ENCODE measurements around the gene TOR3A. TPM values are rescaled to one million over a fixed set of nuclear protein-coding genes. Genes with fewer than 3 reads are reported as not detected.
"Not testable (repeated sequence)": the region's sequence is repeated elsewhere in the genome, so short reads cannot be mapped to it uniquely, and the experiment has no call there.

Gene TOR3A
- total RNA-seq (20.5 TPM), polyA plus RNA-seq (37.5 TPM)

- Histone ChIP-seq H3K36me3 (ENCODE audit: insufficient read depth) (no peaks in the 10 kb centered on the region), H3K4me1 (ENCODE audit: insufficient read depth) (peaks cover 3% of the 10 kb centered on the region), H3K27ac (ENCODE audit: low read depth) (peak within 1 kb of the TSS; percentile 65), H3K4me3 (ENCODE audit: low read depth, low read length) (peak within 1 kb of the TSS; percentile 76)
- WGBS = under 1% methylated on average over 51 of the region's 51 CpGs
- DNase-seq (ENCODE audit: extremely low spot score) = peak; percentile 46
Measured at GRCh38 chr1:179081687-179082332, at the start of gene TOR3A. TSS of gene TOR3A (plus strand) at chr1:179082070. CDS start at chr1:179082129, 59 bp downstream.

GRCh38 chr1:179034720-179035119 lies 47.1 kb upstream of the TOR3A start:
- no peak for DNase-seq (ENCODE audit: extremely low spot score)
- H3K36me3 ChIP-seq (ENCODE audit: insufficient read depth) = no peaks in the 10 kb centered on the region
- 95% methylated on average over 1 of the region's 1 CpG for WGBS
- H3K4me1 ChIP-seq (ENCODE audit: insufficient read depth) = peaks cover 3% of the 10 kb centered on the region
- H3K27ac ChIP-seq (ENCODE audit: low read depth) = no peak overlapping the region
- no peak overlapping the region for H3K4me3 ChIP-seq (ENCODE audit: low read depth, low read length)

- WGBS = 78% methylated on average over 2 of the region's 2 CpGs
- Histone ChIP-seq H3K36me3 (ENCODE audit: insufficient read depth) (no peaks in the 10 kb centered on the region), H3K4me1 (ENCODE audit: insufficient read depth) (peaks cover 3% of the 10 kb centered on the region), H3K4me3 (ENCODE audit: low read depth, low read length) (no peak overlapping the region), H3K27ac (ENCODE audit: low read depth) (no peak overlapping the region)
- no peak for DNase-seq (ENCODE audit: extremely low spot score)
Measured at GRCh38 chr1:179036844-179037465, 44.9 kb upstream of the TOR3A start.

GRCh38 chr1:179038528-179039281 lies 43.2 kb upstream of the TOR3A start:
- Histone ChIP-seq H3K4me3 (ENCODE audit: low read depth, low read length) (no peak overlapping the region), H3K27ac (ENCODE audit: low read depth) (no peak overlapping the region), H3K4me1 (ENCODE audit: insufficient read depth) (peaks cover 3% of the 10 kb centered on the region), H3K36me3 (ENCODE audit: insufficient read depth) (peaks cover under 1% of the 10 kb centered on the region)
- DNase-seq (ENCODE audit: extremely low spot score) = no peak
- 23% methylated on average over 1 of the region's 1 CpG for WGBS

GRCh38 chr1:179039502-179040174 lies 42.2 kb upstream of the TOR3A start:
- WGBS = 90% methylated on average over 6 of the region's 9 CpGs
- DNase-seq (ENCODE audit: extremely low spot score); H3K36me3 ChIP-seq (ENCODE audit: insufficient read depth); H3K4me3 ChIP-seq (ENCODE audit: low read depth, low read length); H3K27ac ChIP-seq (ENCODE audit: low read depth); H3K4me1 ChIP-seq (ENCODE audit: insufficient read depth): not testable (repeated sequence)

GRCh38 chr1:179040175-179040551 lies 41.7 kb upstream of the TOR3A start:
- not testable (repeated sequence) for DNase-seq (ENCODE audit: extremely low spot score); H3K4me1 ChIP-seq (ENCODE audit: insufficient read depth); H3K36me3 ChIP-seq (ENCODE audit: insufficient read depth); H3K27ac ChIP-seq (ENCODE audit: low read depth); H3K4me3 ChIP-seq (ENCODE audit: low read depth, low read length)
- WGBS = 90% methylated on average over 27 of the region's 27 CpGs

- peaks cover 2% of the 10 kb centered on the region for H3K36me3 ChIP-seq (ENCODE audit: insufficient read depth)
- no peak for DNase-seq (ENCODE audit: extremely low spot score)
- WGBS = 98% methylated on average over 8 of the region's 8 CpGs
- no peak overlapping the region for H3K27ac ChIP-seq (ENCODE audit: low read depth)
- peaks cover 3% of the 10 kb centered on the region for H3K4me1 ChIP-seq (ENCODE audit: insufficient read depth)
- H3K4me3 ChIP-seq (ENCODE audit: low read depth, low read length) = no peak overlapping the region
Measured at GRCh38 chr1:179042087-179042486, 39.8 kb upstream of the TOR3A start.

- no peak for DNase-seq (ENCODE audit: extremely low spot score)
- H3K36me3 ChIP-seq (ENCODE audit: insufficient read depth) = peaks cover 2% of the 10 kb centered on the region
Measured at GRCh38 chr1:179042700-179043099, 39.2 kb upstream of the TOR3A start.

GRCh38 chr1:179043266-179043665 lies 38.6 kb upstream of the TOR3A start:
- no peak overlapping the region for H3K27ac ChIP-seq (ENCODE audit: low read depth)
- DNase-seq (ENCODE audit: extremely low spot score) = no peak
- 94% methylated on average over 4 of the region's 4 CpGs for WGBS
- peaks cover 3% of the 10 kb centered on the region for H3K4me1 ChIP-seq (ENCODE audit: insufficient read depth)
- H3K36me3 ChIP-seq (ENCODE audit: insufficient read depth) = peaks cover 2% of the 10 kb centered on the region
- no peak overlapping the region for H3K4me3 ChIP-seq (ENCODE audit: low read depth, low read length)

More at GRCh38 chr1:179042700-179043099, 39.2 kb upstream of the TOR3A start:
- no peak overlapping the region for H3K4me3 ChIP-seq (ENCODE audit: low read depth, low read length)
- H3K4me1 ChIP-seq (ENCODE audit: insufficient read depth) = peaks cover 3% of the 10 kb centered on the region
- H3K27ac ChIP-seq (ENCODE audit: low read depth) = no peak overlapping the region
- 99% methylated on average over 5 of the region's 5 CpGs for WGBS

- WGBS = 98% methylated on average over 5 of the region's 5 CpGs
- peaks cover 3% of the 10 kb centered on the region for H3K4me1 ChIP-seq (ENCODE audit: insufficient read depth)
- H3K4me3 ChIP-seq (ENCODE audit: low read depth, low read length) = no peak overlapping the region
- peaks cover 4% of the 10 kb centered on the region for H3K36me3 ChIP-seq (ENCODE audit: insufficient read depth)
- no peak overlapping the region for H3K27ac ChIP-seq (ENCODE audit: low read depth)
- DNase-seq (ENCODE audit: extremely low spot score) = no peak
Measured at GRCh38 chr1:179043907-179044306, 38.0 kb upstream of the TOR3A start.

- H3K4me1 ChIP-seq (ENCODE audit: insufficient read depth) = no peaks in the 10 kb centered on the region
- H3K36me3 ChIP-seq (ENCODE audit: insufficient read depth) = peaks cover 4% of the 10 kb centered on the region
- H3K4me3 ChIP-seq (ENCODE audit: low read depth, low read length) = no peak overlapping the region
- no peak for DNase-seq (ENCODE audit: extremely low spot score)
- 93% methylated on average over 14 of the region's 14 CpGs for WGBS
- no peak overlapping the region for H3K27ac ChIP-seq (ENCODE audit: low read depth)
Measured at GRCh38 chr1:179046808-179047635, 34.8 kb upstream of the TOR3A start.

- no peaks in the 10 kb centered on the region for H3K4me1 ChIP-seq (ENCODE audit: insufficient read depth)
Measured at GRCh38 chr1:179047636-179047997, 34.3 kb upstream of the TOR3A start.

More at GRCh38 chr1:179047636-179047997, 34.3 kb upstream of the TOR3A start:
- no peak for DNase-seq (ENCODE audit: extremely low spot score)
- Histone ChIP-seq H3K27ac (ENCODE audit: low read depth) (no peak overlapping the region), H3K4me3 (ENCODE audit: low read depth, low read length) (no peak overlapping the region), H3K36me3 (ENCODE audit: insufficient read depth) (peaks cover 4% of the 10 kb centered on the region)
